ENCODE data around the gene ADAT3. TPM values are rescaled to one million over a fixed set of nuclear protein-coding genes. Genes with fewer than 3 reads are reported as not detected.

Gene ADAT3
- total RNA-seq, 1 experiment from 2014 or later: 7.6 TPM

DNA sequence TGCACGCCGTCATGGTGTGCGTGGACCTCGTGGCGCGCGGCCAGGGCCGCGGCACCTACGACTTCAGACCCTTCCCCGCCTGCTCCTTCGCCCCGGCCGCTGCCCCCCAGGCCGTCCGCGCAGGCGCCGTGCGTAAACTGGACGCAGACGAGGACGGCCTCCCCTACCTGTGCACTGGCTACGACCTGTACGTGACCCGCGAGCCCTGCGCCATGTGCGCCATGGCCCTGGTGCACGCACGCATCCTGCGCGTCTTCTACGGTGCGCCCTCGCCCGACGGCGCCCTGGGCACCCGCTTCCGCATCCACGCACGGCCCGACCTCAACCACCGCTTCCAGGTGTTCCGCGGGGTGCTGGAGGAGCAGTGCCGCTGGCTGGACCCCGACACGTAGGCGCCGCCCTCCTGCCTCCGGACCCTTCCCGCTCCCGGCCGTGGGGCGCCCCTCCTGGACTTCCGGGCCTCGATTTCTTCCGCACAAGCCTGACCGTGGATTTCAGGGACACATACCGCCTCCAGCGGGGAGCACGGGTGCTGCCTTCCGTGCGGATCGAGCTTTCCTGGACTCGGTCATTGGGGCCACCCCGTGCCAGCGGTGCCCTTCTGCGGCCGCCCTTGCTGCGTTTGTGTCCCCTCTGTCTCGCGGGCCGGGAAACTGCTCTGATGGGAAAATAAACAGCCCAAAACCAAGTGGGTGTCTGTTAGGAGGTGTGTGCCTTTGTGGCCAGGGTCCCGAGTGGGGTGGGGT lies 7.7 kb downstream of the ADAT3 start:
- no peak for DNase-seq (ENCODE audit: low read depth)

DNA sequence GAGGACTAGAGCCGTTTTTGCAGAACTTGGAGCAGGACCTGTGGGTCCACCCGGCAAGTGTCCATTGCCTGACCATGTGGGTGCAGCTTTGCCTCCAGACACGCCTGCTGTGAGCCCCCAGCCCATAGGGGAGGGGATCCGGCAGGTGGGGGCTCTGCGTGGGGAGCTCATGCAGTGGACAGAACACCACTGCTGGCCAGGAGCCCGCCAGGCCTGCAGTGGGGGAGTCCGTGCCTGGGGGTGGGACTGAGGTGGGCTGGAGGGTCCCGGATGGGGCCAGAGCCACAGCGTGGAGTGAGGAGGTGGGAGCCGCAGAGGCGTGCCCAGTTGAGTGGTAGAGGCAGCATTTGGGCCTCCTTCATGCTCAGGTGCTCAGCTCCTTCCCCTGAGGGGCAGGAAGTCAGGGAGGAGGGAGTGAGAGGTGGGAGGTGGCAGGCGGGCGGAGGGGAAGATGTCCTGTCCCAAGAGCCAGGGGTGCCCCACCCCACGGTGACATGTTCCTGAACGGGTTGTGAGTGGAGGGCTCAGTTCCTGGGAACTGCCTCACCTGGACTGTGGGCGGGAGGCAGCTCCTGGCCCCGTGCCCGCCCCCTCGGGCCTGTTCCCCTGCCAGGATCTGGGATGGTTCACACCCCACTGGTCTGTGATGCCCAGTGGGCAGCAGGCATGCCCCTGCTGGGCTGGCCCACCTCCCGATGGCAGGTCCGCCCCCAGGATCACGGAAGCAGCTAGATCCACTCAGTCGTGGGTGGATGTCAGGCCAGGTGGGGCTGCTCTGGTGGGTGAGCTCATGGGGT lies 8.8 kb downstream of the ADAT3 start:
- no peak for DNase-seq (ENCODE audit: low read depth)

DNA sequence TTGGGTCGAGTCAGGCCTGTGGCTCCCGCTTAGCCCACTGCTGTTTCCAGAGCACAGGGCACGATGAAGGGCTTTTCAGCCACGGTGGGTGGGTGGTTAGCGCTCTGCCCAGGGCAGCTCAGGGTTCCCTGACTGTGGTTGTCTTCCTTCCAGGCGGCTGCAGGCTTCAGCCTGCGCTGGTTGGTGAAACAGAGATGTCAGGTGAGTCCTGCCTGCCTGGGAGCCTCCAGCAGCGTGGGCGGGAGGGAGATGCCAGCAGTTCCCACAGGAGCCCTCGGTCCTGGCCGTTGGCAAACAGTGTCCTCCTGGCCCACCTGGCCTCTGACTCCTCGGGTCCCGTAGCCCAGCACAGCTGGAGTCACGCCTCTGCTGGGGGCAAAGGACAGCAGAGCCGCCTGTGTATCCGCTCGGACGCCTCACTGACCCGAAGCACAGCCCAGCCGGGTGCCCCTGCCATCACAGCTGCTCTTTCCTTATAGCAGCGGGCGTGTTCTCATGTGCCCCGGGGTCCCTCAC lies 9.7 kb downstream of the ADAT3 start:
- no peak for DNase-seq (ENCODE audit: low read depth)

DNA sequence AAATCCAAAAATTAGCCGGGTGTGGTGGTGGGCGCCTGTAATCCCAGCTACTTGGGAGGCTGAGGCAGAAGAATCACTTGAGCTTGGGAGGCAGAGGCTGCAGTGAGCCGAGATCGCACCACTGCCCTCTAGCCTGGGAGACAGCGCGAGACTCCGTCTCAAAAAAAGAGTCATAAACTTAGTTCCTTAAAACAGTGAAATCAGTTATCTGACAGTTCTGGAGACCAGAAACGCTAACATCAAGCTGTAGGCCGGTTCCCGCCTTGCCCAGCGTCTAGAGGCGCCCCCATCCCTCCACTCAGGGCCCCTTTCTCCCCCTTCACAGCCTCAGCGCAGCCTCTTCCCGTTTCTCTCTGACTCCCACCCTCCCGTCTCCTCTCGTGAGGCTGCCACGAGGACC lies 11.9 kb downstream of the ADAT3 start:
- DNase-seq (ENCODE audit: low read depth): no peak

DNA sequence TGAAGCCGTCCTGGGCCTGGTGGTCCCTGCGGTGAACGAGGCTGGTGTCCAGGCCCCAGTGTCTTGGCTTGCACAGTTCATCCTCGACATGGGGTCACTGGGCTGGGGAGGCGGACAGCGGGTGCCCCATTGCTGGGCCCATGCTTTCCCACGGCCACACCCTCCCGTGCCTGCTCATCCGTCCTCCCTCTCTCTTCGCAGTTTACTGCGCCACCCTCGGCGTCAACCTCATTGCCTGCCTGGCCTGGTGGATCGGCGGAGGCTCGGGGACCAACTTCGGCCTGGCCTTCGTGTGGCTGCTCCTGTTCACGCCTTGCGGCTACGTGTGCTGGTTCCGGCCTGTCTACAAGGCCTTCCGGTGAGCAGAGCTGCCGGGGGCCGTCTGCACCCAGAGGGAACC lies 12.7 kb downstream of the ADAT3 start:
- DNase-seq (ENCODE audit: low read depth): no peak

DNA sequence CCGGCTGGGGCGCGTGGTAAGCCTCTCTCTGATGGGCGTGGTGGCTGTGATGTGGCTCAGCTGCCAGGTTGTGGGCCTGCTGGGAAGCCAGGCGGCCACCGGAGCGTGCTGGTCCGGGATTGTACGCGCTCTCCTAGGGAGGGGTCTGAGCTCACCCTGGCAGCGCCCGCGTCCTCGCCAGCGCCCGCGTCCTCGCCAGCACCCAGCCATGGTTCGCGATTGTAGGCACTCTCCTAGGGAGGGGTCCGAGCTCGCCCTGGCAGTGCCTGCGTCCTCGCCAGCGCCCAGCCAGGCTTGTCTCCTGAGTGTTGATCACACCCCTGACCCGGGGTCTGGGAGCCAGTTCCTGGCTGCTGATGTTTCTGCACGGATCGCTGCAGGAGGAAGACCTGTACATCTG lies 13.8 kb downstream of the ADAT3 start:
- no peak for DNase-seq (ENCODE audit: low read depth)

DNA sequence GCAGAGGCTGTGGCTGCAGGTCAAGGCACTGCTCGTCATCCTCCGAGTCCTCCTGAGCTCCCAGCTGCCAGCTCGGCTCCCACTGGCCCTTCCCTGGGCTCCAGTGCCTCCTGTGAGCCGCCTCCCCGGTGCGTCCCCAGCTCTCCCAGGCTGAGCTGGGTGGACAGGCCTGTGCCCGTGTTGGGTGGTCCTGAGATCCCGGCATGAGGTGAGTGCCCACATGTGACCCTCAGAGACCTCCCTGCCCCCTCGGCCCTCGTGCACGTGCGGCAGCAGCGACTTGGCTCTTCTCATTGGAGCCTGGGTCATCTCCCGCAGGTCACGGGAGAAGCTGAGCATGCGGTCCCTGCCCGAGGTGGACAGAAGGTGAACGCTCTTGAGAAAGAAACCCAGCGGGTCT lies 15.4 kb downstream of the ADAT3 start:
- DNase-seq (ENCODE audit: low read depth): no peak

DNA sequence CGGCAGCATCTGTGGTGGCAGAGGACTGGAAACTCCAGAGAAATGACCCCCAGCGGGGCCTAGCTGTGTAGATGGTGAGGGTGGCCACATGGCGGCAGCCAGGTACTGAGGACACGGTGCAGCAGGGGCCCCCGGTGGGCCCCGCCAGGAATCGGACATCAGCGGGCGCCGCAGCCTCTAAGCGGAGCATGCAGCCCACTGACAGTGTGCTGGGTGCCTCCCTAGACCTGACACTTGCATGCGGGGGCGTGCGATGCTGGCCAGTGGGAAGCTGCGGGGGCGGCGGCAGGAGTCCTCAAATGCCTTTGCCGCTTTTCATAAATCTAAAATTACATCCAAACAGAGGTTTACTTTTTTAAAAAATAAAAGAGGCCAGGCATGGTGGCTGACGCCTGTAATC lies 16.1 kb downstream of the ADAT3 start:
- DNase-seq (ENCODE audit: low read depth): no peak

DNA sequence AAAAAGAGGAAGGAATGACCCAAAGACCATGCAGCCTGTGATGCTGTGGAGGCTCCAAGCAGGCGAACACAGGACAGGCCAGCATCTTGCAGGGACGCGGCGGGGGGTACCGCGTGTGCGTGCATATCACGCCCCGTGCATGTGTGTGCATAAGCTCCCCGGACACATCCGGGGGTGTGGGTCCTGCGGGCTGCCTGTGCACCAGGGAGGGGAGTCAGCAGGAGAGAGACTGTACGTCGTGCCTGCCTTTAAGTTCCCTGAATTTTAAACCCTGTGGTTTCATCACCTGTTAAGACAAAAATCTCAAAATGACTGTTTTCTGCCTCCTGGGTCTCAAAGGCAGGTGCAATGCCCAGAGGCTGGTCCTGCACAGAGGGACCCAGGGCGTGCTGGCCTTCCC lies 16.6 kb downstream of the ADAT3 start:
- no peak for DNase-seq (ENCODE audit: low read depth)

DNA sequence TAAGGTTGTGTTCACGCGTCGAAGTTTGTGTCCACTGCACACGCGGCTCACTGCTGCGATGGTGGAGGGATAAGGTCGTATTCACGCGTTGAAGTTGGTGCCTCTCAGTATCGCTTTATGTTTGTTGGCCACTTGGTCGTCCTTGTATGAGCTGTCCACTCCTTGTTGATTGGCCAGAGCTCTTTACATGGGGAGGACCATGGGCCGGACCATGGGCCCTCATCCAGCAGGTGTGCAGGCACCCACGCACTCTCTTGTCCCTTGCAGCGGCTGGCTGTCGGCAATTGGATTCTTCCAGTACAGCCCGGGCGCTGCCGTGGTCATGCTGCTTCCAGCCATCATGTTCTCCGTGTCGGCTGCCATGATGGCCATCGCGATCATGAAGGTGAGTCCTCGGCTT lies 17.6 kb downstream of the ADAT3 start:
- DNase-seq (ENCODE audit: low read depth): no peak

DNA sequence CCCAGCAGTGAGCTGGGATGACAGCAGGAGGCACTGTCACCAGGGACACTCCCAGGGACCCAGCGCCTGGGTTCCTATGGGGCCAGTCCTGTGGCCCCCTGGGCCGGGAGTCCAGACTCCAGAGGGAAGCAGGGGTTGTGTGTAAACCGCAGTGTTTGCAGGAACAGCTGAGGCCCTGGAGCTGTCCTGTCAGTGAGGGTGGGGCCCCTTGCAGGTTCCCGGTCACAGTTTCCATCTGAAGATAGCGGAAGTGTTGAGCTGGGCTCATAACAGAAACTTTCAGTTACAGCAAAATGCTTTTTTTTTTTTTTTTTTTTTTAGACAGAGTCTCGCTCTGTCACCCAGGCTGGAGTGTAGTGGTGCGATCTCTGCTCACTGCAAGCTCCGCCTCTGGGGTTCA lies 18.1 kb downstream of the ADAT3 start:
- no peak for DNase-seq (ENCODE audit: low read depth)

DNA sequence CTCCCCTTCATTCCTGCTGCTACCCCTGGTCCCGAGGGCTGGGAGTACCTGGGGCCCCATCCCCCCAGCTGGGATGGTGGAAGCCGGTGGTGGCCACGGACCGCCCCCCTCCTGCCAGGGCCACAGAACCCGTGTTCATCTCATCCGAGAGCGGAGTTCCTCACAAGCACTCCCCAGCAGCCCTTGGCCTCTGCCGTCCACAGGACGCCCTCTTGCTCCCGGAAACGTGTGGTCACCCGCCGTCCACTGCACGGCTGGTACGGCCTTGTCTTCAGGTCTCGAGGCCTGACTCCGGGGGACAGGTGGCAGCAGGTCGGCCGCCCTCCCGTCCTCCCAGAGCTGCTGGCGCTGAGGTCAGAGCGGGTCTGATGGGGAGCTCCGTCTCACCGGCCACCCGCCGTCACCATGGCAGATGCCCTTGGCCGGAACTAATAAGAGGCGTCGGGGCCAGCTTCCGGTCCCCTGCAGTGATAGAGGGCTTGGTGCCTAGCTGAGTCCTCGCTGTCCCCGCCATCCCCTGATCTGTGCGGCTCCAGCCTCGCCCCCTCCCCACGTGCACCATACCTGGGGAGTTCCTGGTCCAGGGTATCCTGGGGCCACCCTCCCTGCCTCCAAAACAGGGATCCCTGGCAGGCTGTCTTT lies 19.2 kb downstream of the ADAT3 start:
- DNase-seq (ENCODE audit: low read depth): no peak

DNA sequence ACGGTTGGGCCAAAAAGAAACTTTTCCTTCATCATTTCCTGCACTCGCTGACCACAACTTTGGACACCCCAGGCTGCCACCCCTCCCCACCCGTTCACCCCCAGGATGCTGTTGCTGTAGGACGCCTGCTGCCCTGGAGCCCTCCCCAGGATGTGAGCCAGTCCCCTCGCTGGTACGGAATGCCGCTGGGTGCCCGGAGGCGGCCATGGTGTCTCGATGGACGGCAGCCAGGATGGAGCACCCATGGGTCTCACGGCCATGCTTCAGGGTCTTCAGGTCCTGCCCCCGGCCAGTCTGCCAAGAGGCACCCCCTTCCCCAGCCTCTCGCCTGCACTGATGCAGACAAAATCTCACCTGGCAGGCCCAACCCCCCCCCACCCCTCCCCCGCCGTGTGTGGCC lies 20.3 kb downstream of the ADAT3 start:
- DNase-seq (ENCODE audit: low read depth): no peak

DNA sequence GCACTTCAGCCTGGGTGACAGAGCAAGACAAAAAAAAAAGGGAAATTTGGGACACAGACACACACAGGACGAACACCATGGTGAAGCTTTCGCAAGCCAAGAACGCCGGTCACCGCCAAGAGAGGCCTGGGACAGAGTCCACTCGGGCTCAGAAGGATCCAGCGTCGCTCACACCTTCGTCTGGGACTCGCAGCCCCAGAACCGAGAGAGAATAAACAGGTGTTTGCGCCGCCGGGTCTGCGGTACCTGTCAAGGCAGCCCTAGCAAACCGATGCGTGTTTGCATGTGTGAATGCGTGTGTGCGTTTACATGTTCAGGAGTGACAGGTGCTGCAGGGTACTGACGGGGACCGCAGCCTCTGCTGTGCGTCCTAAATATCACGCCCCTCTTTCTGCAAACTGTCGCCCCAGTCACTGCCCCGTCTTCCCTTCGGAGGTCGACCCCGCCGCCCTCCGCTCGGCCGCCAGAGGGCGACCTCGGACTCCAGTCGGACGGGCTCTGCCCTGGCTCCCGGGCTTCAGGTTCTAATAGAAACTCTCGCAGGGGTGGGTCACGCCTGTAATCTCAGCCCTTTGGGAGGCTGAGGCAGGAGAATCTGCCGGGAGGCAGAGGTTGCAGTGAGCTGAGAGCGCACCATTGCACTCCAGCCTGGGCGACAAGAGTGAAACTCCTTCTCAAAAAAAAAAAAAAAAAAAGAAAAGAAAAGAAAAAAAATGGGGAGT lies 24.0 kb downstream of the ADAT3 start:
- DNase-seq (ENCODE audit: low read depth): peak; percentile 63

DNA sequence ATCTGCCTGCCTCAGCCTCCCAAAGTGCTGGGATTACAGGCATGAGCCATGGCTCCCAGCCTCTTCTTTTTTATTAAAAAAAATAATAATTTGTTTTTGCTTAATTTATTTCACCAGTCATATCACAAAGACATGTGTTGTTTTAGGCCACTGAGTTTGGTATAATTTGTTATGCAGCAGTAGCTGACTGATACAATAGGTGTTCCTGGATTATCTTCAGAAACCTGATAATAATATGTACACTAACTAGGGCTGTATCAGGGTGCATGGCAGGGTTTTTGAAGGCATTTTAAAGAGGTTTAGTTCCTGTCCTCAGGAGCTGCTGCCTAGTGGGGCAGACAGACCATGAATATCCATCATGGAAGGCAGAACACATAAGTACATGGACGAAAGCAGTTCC lies 26.2 kb downstream of the ADAT3 start:
- DNase-seq (ENCODE audit: low read depth): no peak

DNA sequence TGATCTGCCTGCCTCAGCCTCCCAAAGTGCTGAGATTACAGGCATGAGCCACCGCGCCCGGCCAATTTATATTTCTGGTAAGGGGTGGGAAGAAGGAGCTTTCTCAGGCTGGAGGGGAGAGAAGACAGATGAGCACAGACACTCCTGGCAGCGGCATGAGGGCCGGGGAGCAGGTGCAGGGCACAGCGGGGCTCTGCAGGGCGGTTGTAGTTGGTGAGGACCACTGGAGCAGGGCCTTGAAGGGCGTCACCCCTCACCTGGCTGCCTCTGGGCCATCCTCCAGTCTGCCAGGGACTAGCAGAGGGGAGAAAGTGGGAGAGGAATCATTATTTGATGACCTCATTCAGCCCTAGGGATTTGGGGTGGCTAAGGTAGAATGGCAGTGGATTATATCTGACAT lies 27.2 kb downstream of the ADAT3 start:
- DNase-seq (ENCODE audit: low read depth): no peak

DNA sequence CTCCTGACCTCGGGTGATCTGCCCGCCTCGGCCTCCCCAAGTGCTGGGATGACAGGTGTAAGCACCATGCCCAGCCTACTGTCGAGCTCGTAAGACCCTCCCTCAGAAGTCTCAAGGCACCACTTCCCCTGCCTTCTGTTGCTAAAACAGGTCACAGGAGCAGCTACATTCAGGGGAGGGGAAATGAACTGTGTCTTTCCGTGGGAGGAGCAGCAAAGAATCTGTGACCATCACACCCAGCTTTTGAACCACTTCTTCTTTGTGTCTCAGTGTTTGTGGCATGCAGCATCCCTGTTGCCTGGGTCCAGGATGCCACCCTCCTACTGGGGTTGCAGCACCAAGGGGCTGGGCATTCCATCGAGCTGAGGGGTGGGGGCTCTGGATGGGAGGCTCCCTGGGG lies 28.0 kb downstream of the ADAT3 start:
- no peak for DNase-seq (ENCODE audit: low read depth)

DNA sequence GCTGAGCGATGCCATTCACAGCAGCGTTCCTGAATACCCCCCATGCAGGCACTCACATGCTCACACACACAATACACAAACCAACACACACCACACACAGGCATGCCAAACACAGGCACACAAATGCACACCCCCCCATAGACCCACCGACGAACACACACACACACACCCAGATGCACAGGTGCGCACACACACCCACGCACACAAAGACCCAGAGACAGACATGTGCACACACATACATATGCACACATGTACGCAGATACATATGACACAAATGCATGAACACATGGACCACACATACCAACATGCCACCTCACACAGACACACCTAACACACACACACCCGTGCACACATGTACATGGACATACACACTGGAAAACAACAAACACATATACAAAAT lies 28.7 kb downstream of the ADAT3 start:
- DNase-seq (ENCODE audit: low read depth): no peak

DNA sequence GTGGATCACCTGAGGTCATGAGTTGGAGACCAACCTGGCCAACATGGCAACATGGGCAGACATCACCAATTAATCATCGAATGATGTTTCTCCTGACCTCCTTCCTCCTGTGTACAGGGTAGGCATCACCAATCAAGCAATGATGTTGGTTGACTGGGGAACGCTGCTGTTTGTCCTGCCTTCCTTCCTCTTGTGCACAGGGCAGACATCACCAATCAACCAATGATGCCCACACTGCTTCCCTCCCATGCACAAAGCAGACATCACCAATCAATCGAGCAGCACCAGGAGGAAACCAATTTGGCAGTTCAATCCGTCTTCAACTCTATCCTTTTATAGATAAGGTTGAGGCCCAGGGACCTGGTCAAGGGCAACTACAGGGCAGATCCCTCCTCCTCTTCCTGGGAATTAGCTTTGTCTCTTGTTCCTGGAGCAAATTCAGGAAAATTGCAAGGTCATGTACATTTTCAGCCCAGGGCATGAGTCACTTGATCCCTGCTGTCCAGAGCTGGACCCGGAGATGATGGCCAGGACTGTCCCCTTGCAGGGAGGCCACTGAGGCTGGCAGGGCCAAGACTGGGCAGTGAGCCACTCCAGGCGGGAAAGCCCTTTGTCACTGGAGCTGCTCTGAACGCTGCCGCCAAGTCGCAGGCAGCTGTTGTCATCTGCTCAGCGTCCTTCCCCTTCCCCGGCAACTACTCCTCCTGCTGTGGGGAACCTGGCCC lies 30.4 kb downstream of the ADAT3 start:
- DNase-seq (ENCODE audit: low read depth): peak; percentile 66

DNA sequence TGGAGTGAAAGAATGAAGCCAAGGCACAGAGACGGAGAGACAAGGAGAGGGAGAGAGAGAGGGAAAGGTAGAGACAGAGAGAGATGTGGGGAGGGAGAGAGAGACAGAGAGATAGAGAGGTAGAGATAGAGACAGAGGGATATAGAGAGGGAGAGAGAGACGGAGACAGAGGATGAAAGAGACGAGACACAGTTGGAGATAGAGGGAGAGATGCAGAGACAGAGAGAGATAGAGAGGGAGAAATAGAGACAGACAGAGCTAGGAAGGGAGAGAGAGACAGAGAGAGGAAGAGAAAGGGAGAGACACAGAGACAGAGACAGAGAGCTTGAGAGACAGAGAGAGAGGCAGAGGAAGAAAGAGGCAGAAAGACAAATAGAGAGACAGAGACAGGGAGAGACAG lies 31.2 kb downstream of the ADAT3 start:
- no peak for DNase-seq (ENCODE audit: low read depth)

DNA sequence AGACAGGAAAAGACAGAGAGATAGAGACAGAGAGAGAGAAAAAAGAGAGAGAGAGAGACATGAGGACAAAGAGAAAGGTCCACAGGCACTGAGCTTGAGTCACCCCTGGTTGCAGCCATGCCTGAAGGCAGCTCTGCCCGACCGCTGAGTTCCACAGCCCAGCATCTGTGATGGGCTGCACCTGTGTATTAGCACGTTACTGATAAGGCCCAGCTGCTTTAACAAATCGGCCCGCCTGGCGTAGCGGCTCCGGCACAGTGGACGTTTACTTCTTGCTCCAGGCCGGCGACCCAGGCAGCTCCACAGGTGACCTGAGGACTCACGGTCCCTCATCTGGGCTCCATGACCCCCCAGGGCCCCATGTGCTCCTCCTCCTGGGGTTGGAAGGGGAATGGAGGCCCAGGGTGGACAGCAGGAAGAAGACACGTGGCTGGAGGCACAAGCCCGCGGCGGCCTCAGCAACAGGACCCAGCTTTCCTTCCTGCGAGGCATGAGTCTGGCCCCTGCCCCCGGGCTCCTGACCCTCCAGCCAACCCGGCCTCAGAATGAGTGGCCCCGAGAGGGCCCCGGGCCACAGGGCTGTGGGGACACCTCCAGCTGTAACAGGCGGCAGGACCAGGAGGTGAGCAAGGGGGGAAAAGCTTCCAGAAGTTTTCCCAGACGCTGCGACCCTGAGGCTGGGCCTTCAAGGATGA lies 31.9 kb downstream of the ADAT3 start:
- DNase-seq (ENCODE audit: low read depth): no peak
